Neuronal stem cell (in vitro differentiated cells): Measurements from ENCODE around the gene SPAST.
"Not testable (repeated sequence)": the region's sequence is repeated elsewhere in the genome, so short reads cannot be mapped to it uniquely, and the experiment has no call there.

Experiments
- DNase-seq: peaks from one replicate; pipeline ENCODE4 v3.0.0-alpha.2; 2013; ENCODE audit warnings: low spot score
- H2AFZ ChIP-seq: one replicate; pipeline ENCODE4 v1.6.1; 2013; ENCODE audit warnings: mild to moderate bottlenecking, low read length, inconsistent platforms
- H2AK5ac ChIP-seq: 2 replicates; pipeline ENCODE4 v1.6.1; 2013; ENCODE audit warnings: low read depth, mild to moderate bottlenecking, inconsistent platforms, low read length, moderate library complexity, mixed read lengths
- H2BK120ac ChIP-seq: 2 replicates; pipeline ENCODE4 v1.6.1; 2013; ENCODE audit warnings: low read depth, mild to moderate bottlenecking, inconsistent platforms, low read length, moderate library complexity, mixed read lengths
- H2BK12ac ChIP-seq: one replicate; pipeline ENCODE4 v1.6.1; 2013; ENCODE audit warnings: low read length, inconsistent platforms
- H2BK15ac ChIP-seq: 2 replicates; pipeline ENCODE4 v1.6.1; 2013; ENCODE audit warnings: mild to moderate bottlenecking, low read length, inconsistent platforms, mixed read lengths
- H2BK5ac ChIP-seq: one replicate; pipeline ENCODE4 v1.6.1; 2013; ENCODE audit warnings: inconsistent platforms, mild to moderate bottlenecking, low read length, moderate library complexity
- H3K14ac ChIP-seq: one replicate; pipeline ENCODE4 v1.6.1; 2013; ENCODE audit warnings: low read length, inconsistent platforms
- H3K18ac ChIP-seq: 2 replicates; pipeline ENCODE4 v1.6.1; 2013; ENCODE audit warnings: low read length, inconsistent platforms
- H3K23ac ChIP-seq: 2 replicates; pipeline ENCODE4 v1.6.1; 2013; ENCODE audit warnings: low read depth, mild to moderate bottlenecking, mixed read lengths, low read length, inconsistent platforms; ENCODE audit not compliant: poor library complexity
- H3K27ac ChIP-seq: replicated peaks from 3 replicates; pipeline ENCODE4 v1.5.1; 2013; ENCODE audit warnings: low read length, inconsistent platforms
- H3K27me3 ChIP-seq, 3 experiments: 2 replicates each; pipeline ENCODE4 v1.6.1; 2013; ENCODE audit warnings: low read length in 3 of 3, mild to moderate bottlenecking in 2 of 3, inconsistent platforms in 1 of 3, low read depth in 1 of 3, mixed read lengths in 1 of 3, moderate library complexity in 1 of 3; ENCODE audit not compliant: control insufficient read depth in 3 of 3, insufficient read depth in 3 of 3
- H3K36me3 ChIP-seq, 2 donors: replicated peaks in 1 of 2; 2 replicates each; pipeline ENCODE4 v1.6.1; 2013; ENCODE audit warnings: low read length in 2 of 2; ENCODE audit not compliant: control insufficient read depth in 2 of 2, insufficient read depth in 2 of 2
- H3K4ac ChIP-seq: 2 replicates; pipeline ENCODE4 v1.6.1; 2013; ENCODE audit warnings: inconsistent platforms, mild to moderate bottlenecking, low read length, moderate library complexity
- H3K4me1 ChIP-seq, 2 donors: 1 replicate in 1 of 2; 2 replicates in 1 of 2; pipeline ENCODE4 v1.6.1; 2013; ENCODE audit warnings: low read length in 2 of 2, low read depth in 1 of 2; ENCODE audit not compliant: control insufficient read depth in 2 of 2, insufficient read depth in 1 of 2
- H3K4me2 ChIP-seq: one replicate; pipeline ENCODE4 v1.6.1; 2013; ENCODE audit warnings: mild to moderate bottlenecking, low read length, inconsistent platforms; ENCODE audit not compliant: insufficient read depth, poor library complexity, severe bottlenecking
- H3K4me3 ChIP-seq, 2 donors: 2 replicates each; pipeline ENCODE4 v1.5.1; 2013; ENCODE audit warnings: low read length in 2 of 2, mild to moderate bottlenecking in 2 of 2, inconsistent platforms in 1 of 2, moderate library complexity in 1 of 2
- H3K79me1 ChIP-seq: one replicate; pipeline ENCODE4 v1.6.1; 2013; ENCODE audit warnings: low read depth, mild to moderate bottlenecking, inconsistent platforms, low read length, moderate library complexity
- H3K9ac ChIP-seq: one replicate; pipeline ENCODE4 v1.6.1; 2013; ENCODE audit warnings: mild to moderate bottlenecking, low read depth, low read length, inconsistent platforms; ENCODE audit not compliant: poor library complexity
- H3K9me3 ChIP-seq, 2 donors: replicated peaks in 1 of 2; 2 replicates each; pipeline versions ENCODE3 to v1.6.1; 2013; ENCODE audit warnings: low read length in 2 of 2, mild to moderate bottlenecking in 2 of 2, inconsistent platforms in 1 of 2, low read depth in 1 of 2, mixed read lengths in 1 of 2, moderate library complexity in 1 of 2; ENCODE audit not compliant: control insufficient read depth in 2 of 2, insufficient read depth in 1 of 2
- H4K8ac ChIP-seq: one replicate; pipeline ENCODE4 v1.6.1; 2013; ENCODE audit warnings: low read depth, mild to moderate bottlenecking, inconsistent platforms, low read length, moderate library complexity
- H4K91ac ChIP-seq: one replicate; pipeline ENCODE4 v1.6.1; 2013; ENCODE audit warnings: low read length, low read depth, mild to moderate bottlenecking, inconsistent platforms; ENCODE audit not compliant: poor library complexity
- WGBS, 2 donors: extraction: QIAGEN DNeasy Blood & Tissue Kit; methylation state at CpG; one replicate each; pipeline ENCODE4 v1.1.7; 2013; ENCODE audit warnings: missing lambda C conversion rate in 2 of 2, mixed read lengths in 1 of 2; ENCODE audit not compliant: insufficient read length in 2 of 2, insufficient replicate concordance in 1 of 2; ENCODE audit errors: extremely low coverage in 2 of 2; 5-methylcytosine and 5-hydroxymethylcytosine counted together

Gene SPAST

GRCh38 chr2:32136097-32136496, 72.7 kb downstream of the SPAST start:
- Histone ChIP-seq H2AFZ (no peak overlapping the region), H3K4me2 (no peak overlapping the region), H2BK120ac (no peak overlapping the region), H3K4ac (no peak overlapping the region), H3K27me3 (no peaks in the 10 kb centered on the region), H4K91ac (no peak overlapping the region), H3K18ac (no peak overlapping the region), H2AK5ac (no peak overlapping the region), H3K27ac (no peak overlapping the region), H2BK15ac (no peak overlapping the region), H3K9ac (no peak overlapping the region), H2BK12ac (no peak overlapping the region), H3K4me1 (no peaks in the 10 kb centered on the region), H3K14ac (no peak overlapping the region), H3K23ac (no peak overlapping the region), H3K4me3 (no peak overlapping the region), H3K9me3 (no peaks in the 10 kb centered on the region), H3K36me3 (peaks cover 0 to 40% of the 10 kb centered on the region in 2 donors), H4K8ac (no peak overlapping the region), H3K79me1 (no peaks in the 10 kb centered on the region), H2BK5ac (no peak overlapping the region)
- WGBS, 2 donors, result no CpG with 5 or more reads among the region's 4 CpGs
- no peak for DNase-seq

GRCh38 chr2:32151544-32151943, 88.2 kb downstream of the SPAST start:
- not testable (repeated sequence) for H2AK5ac ChIP-seq, H3K4me1 ChIP-seq, H3K27ac ChIP-seq, H3K23ac ChIP-seq, H3K9me3 ChIP-seq, H3K9ac ChIP-seq, H3K14ac ChIP-seq, H2AFZ ChIP-seq, H2BK15ac ChIP-seq, H4K91ac ChIP-seq, H3K18ac ChIP-seq, H3K27me3 ChIP-seq, H3K4ac ChIP-seq, H4K8ac ChIP-seq, H3K4me3 ChIP-seq, H3K79me1 ChIP-seq, H3K4me2 ChIP-seq, H2BK120ac ChIP-seq, H2BK5ac ChIP-seq, DNase-seq, H2BK12ac ChIP-seq
- no CpG with 5 or more reads among the region's 14 CpGs for WGBS, 2 donors
- peaks cover 0 to 45% of the 10 kb centered on the region in 2 donors for H3K36me3 ChIP-seq

GRCh38 chr2:32159678-32160077, 96.3 kb downstream of the SPAST start:
- Histone ChIP-seq H3K36me3 (peaks cover 0 to 22% of the 10 kb centered on the region in 2 donors), H3K14ac (no peak overlapping the region), H3K23ac (no peak overlapping the region), H2AFZ (no peak overlapping the region), H2AK5ac (no peak overlapping the region), H3K18ac (no peak overlapping the region), H2BK5ac (no peak overlapping the region), H3K27me3 (no peaks in the 10 kb centered on the region), H3K27ac (no peak overlapping the region), H2BK15ac (no peak overlapping the region), H2BK12ac (no peak overlapping the region), H3K9ac (no peak overlapping the region), H3K4ac (no peak overlapping the region), H3K4me3 (no peak overlapping the region), H4K91ac (no peak overlapping the region), H3K79me1 (peaks cover 2% of the 10 kb centered on the region), H3K9me3 (no peaks in the 10 kb centered on the region), H4K8ac (no peak overlapping the region), H3K4me2 (no peak overlapping the region), H3K4me1 (no peaks in the 10 kb centered on the region), H2BK120ac (no peak overlapping the region)
- WGBS, 2 donors, result no CpG with 5 or more reads among the region's 2 CpGs
- no peak for DNase-seq

- no CpG with 5 or more reads among the region's 2 CpGs for WGBS, 2 donors
These were observed 97.9 kb downstream of the SPAST start for GRCh38 chr2:32161296-32161695.

More at GRCh38 chr2:32161296-32161695, 97.9 kb downstream of the SPAST start:
- Histone ChIP-seq H4K91ac (no peak overlapping the region), H3K9ac (no peak overlapping the region), H3K4ac (no peak overlapping the region), H3K4me2 (no peak overlapping the region), H4K8ac (no peak overlapping the region), H3K27ac (no peak overlapping the region), H3K4me3 (no peak overlapping the region), H2BK12ac (no peak overlapping the region), H3K23ac (no peak overlapping the region), H3K27me3 (no peaks in the 10 kb centered on the region), H3K79me1 (peaks cover 2% of the 10 kb centered on the region), H2AFZ (no peak overlapping the region), H3K18ac (no peak overlapping the region), H3K36me3 (peaks cover 0 to 9% of the 10 kb centered on the region in 2 donors), H2BK5ac (no peak overlapping the region), H2BK15ac (no peak overlapping the region), H2BK120ac (no peak overlapping the region), H3K4me1 (no peaks in the 10 kb centered on the region), H2AK5ac (no peak overlapping the region), H3K14ac (no peak overlapping the region), H3K9me3 (no peaks in the 10 kb centered on the region)
- no peak for DNase-seq
